GM13977 (cell line): ENCODE results near the gene UGT3A1.

ENCODE experiments used
- DNase-seq: peaks from one replicate; pipeline ENCODE4 v3.0.0; 2012; ENCODE audit warnings: low spot score
- CTCF ChIP-seq: IDR thresholded peaks from 2 replicates; pipeline ENCODE4 v1.5.1; 2012; ENCODE audit warnings: mild to moderate bottlenecking, control low read depth; ENCODE audit not compliant: insufficient read depth; ENCODE audit errors: extremely low read depth, missing control alignments
- in situ Hi-C: fragments of 300-500 bp; cut with MboI; formaldehyde crosslinking; loops from one replicate; pipeline ENCODE4 v1.12.0; 2022; ENCODE audit warnings: low sequenced_read_pairs, low pct_unique_long_range_greater_than_20kb, mixed read lengths, inconsistent platforms; ENCODE audit not compliant: unreplicated experiment

Gene UGT3A1

GRCh38 chr5:35922468-35922867 lies 68.7 kb downstream of the UGT3A1 start:
- DNase-seq = no peak
- TF ChIP-seq CTCF = no peak
- in situ Hi-C loops = loop anchor here (10.0 kb wide), 1 partner anchor 148 kb away; no protein-coding TSS in a partner anchor

GRCh38 chr5:35921930-35922329 lies 69.3 kb downstream of the UGT3A1 start:
- no peak for DNase-seq
- TF ChIP-seq CTCF = peak; percentile 29
- in situ Hi-C loops = loop anchor here (10.0 kb wide), 1 partner anchor 147 kb away; no protein-coding TSS in a partner anchor

GRCh38 chr5:35920890-35921289 lies 70.3 kb downstream of the UGT3A1 start:
- in situ Hi-C loops = loop anchor here (10.0 kb wide), 1 partner anchor 146 kb away; no protein-coding TSS in a partner anchor

GRCh38 chr5:35919191-35919590 lies 72.0 kb downstream of the UGT3A1 start:
- no peak for TF ChIP-seq CTCF
- no peak for DNase-seq
- in situ Hi-C loops = no loop called here

More at GRCh38 chr5:35920890-35921289, 70.3 kb downstream of the UGT3A1 start:
- no peak for DNase-seq
- TF ChIP-seq CTCF = peak; percentile 25

DNA sequence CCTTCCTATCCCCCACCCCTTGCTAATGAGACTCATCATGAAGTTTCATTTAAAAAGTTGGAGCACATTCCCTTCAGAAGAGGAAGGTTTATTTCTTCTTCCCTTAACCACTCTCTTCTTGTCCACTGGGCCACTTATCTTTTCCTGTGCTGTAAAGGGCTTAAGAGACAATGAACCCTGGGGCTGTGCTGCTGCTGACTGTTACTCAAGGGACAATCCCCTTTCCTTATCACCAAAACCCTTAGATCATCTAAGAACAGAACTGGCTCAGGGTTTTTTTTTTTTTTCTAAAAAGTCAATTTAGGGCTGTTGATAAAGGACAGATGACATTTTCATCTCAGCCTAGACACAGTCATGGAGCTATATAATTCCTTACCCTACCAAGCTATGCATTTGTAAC lies 82.4 kb downstream of the UGT3A1 start:
- in situ Hi-C loops = no loop called here
- TF ChIP-seq CTCF = no peak
- DNase-seq = no peak

DNA sequence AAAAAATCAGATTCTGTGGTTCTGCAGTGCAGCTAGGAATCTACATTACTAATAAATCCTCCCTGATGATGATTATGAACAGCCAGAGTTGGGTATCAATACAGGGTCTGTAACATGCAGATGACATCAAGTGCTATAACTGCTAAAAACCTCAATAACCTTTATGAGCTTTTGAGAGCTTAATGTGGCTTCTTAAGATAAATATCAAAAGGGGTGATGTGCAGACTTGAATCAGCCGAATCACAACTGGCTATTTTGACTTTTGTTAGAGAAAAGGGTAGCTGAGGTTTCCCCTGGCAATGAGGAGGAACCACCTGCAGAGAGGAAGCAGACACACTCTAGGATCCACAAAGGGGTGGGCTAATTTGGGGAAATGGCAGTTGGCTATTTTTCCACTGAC lies 83.0 kb downstream of the UGT3A1 start:
- DNase-seq = no peak
- no peak for TF ChIP-seq CTCF
- in situ Hi-C loops = no loop called here
